ENCODE data around the gene NAIF1.
"Not testable (repeated sequence)": the region's sequence is repeated elsewhere in the genome, so short reads cannot be mapped to it uniquely, and the experiment has no call there.

NAIF1 gene, protein sequence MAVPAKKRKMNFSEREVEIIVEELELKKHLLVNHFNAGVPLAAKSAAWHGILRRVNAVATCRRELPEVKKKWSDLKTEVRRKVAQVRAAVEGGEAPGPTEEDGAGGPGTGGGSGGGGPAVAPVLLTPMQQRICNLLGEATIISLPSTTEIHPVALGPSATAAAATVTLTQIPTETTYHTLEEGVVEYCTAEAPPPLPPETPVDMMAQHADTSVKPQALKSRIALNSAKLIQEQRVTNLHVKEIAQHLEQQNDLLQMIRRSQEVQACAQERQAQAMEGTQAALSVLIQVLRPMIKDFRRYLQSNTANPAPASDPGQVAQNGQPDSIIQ

DNA sequence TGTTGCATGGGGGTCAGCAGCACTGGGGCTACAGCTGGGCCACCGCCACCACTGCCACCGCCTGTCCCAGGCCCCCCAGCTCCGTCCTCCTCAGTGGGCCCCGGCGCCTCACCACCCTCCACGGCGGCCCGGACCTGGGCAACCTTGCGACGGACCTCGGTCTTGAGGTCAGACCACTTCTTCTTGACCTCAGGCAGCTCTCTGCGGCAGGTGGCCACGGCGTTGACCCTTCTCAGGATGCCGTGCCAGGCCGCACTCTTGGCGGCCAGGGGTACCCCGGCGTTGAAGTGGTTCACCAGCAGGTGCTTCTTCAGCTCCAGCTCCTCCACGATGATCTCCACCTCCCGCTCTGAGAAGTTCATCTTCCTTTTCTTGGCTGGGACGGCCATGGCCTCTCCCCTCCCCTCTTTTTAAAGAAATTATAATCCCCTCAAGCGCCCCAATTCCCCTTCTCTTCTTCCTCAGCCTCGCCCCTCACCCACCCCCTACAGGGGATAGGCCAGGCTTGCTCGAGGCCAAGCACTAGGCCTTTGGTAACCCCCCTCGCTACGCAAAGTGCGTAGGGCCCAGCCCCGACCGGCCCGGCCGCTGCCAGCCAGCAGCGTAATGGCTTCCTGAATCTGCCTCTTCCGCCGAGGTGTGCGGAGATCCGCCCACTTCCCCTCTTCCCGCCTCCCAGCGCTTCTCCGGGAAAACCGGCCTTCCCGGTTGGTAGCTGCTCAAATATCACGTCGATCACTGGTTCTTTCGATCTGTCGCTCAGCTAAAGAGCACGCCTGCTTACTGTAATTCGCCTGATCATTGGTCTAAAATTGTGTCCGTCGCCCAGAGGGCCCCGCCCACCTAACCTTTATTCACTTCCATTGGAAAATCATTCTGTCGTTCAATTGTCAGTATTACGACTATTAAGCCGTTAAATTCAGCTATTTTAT, at the start of gene NAIF1:
NAIF1 (minus strand) TSS at position 608 of the 932 bp plus-strand sequence; CDS start at position 389, 219 bp downstream.
- DNase-seq, result peak; percentile 99

DNA sequence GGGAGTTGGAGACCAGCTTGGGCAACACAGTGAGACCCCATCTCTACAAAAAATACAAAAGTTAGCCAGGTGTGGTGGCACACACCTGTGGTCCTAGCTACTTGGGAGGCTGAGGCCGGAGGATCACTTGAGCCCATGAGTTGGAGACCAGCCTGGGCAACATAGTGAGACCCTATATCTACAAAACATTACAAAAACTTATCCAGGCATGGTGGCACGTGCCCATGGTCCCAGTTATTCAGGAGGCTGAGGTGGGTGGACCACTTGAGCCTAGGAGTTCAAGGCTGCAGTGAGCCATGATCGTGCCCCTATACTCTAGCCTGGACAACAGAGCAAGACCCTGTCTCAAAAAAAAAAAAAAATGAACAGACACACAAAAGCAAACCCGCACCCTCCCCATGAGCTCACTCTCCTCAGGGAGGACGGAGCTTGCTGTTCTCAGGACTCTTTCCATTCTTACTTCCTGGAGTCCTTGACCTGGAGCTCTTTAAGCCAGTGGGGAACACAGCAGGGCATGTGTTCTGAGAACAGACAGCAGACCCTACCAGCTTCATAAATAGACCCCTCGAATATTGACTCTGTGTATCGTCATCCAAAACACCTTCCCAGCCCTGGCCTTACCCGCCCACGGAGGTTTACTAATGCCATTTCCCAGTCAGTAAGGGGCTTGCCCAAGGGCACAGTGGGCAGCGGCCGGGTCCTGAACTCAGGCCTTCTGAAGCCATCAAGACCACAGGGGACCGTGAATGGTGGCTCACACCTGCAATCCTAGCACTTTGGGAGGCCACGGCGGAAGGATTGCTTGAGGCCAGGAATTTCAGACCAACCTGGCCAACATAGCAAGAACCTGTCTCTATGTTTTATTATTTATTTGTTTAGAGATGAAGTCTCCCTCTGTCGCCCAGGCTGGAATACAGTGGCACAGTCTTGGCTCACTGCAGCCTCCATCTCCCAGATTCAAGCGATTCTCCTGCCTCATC, 49.3 kb upstream of the NAIF1 start:
- DNase-seq, result no peak

DNA sequence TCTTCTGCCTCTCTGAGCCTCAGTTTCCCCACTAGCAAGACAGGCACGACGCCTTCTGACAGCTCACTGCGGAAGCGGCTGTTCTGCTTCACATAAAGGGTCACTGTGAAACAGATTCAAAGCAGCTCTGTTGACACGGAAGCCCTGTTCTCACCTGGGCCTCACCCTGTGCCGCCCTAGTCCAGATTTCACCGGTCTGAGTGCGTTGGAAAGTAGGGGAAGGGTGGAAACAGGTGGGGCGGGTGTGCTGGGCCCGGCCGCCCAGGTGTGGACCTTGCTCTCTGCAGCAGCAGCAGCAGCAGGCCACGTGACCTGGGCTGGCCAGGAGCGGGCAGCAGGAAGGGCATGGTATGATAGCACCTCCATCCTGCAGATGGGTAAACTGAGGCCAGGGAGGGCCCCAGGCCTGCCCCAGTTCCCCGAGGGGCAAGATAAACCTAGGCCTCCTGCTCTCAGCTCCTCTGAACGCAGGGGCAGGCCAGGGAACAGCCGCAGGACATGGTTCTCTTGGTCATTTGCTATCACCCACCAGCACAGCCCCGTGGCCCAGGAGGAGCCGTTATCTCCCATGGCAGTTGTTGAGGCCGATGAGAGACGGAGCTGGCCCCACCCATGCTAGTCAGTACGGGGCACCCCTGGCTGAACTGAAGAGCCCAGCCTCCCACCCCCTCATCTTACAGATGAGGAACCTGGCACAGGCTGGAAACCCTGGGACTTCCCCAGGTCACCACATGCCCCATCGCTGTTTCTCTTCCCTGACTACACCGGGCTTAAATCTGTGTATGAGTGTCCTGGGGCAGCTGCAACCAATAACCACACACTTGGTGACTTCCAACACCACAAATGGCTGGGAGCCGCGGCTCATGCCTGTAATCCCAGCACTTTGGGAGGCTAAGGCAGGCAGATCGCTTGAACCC, 48.3 kb upstream of the NAIF1 start:
- DNase-seq, result no peak

DNA sequence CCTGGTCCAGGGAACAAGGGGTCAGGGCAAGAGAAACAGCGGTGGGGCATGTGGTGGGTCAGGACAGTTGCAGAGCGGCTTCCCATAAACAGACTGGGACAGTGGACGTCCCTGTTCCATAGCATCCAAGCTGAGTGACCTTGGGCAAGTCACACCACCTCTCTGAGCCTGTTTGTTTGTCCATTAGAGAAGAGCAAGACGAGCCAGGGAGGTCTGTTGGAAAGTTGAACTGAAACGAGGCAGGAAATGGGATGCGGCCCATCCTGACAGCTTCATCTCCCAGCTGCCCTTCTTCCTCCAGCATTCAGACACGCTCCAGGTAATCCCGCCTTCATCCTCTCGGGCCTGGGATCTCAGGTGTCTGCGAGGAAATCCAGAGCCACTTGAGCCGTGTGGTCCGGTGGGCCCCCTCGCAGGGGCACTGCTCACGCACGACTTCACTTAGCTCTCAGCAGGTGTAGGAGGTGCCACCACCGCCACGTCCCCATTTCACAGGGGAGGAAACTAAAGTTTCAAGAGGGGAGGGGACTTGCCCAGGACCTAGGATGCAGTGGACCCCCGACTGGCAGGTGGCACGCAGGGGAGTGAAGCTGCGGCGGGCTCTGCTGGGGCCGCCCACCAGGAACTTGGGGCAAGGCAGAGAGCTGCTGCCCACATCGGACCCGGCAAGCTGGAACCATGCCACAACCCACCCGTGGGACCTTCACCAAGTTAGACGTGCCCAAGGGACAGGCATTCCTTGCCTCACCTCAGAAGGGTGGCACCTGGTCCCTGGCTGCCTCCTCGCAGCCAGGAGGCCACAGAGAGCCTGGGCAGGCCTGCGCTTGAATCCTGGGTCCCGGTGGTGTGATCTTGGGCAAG, 47.4 kb upstream of the NAIF1 start:
- no peak for DNase-seq

DNA sequence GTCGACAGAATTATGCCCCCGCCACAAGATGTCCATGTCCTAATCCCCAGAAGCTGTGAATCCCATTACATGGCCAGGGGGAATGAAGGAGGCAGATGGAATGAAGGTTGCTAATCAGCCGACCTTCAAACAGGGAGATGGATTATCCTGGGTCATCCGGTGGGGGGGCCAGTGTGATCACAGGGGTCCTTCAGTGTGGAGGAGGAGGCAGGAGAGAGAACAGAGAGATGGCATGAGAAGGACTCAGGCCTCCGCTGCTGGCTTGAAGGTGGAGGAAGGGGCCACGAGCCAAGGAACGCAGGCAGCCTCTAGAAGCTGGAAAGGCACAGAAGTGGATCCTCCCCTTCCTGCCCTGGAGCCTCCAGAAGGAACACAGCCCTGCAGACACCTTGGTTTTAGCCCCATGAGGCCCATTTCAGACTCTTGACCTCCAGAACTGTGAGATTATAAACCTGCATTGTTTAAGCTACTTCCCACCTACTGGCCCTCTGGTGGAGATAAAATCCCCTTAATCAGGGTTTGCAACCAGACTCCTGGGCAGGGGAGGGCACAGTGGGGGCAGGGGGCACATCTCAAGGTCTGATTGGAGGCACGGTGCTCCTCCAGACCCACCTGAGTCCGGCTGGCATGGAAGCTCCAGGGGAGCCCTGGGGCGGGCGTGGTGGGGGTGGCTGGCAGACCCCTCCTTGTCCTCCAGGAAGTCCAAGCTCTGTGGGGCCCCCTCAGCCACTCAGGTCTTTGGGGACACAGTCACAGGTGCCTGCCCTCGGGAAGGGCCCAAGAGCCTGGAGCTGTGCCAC, 46.6 kb upstream of the NAIF1 start:
- no peak for DNase-seq

DNA sequence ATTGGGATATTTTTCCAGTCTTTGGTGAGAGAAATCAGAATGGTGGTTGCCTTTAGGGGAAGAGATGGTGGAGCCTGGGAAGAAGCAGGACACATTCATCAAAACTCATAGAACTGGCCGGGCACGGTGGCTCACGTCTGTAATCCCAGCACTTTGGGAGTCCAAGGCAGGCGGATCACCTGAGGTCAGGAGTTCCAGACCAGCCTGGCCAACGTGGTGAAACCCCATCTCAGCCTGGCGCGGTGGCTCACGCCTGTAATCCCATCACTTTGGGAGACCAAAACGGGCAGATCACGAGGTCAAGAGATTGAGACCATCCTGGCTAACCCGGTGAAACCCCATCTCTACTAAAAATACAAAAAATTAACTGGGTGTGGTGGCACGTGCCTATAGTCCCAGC, 44.6 kb upstream of the NAIF1 start:
- not testable (repeated sequence) for DNase-seq

DNA sequence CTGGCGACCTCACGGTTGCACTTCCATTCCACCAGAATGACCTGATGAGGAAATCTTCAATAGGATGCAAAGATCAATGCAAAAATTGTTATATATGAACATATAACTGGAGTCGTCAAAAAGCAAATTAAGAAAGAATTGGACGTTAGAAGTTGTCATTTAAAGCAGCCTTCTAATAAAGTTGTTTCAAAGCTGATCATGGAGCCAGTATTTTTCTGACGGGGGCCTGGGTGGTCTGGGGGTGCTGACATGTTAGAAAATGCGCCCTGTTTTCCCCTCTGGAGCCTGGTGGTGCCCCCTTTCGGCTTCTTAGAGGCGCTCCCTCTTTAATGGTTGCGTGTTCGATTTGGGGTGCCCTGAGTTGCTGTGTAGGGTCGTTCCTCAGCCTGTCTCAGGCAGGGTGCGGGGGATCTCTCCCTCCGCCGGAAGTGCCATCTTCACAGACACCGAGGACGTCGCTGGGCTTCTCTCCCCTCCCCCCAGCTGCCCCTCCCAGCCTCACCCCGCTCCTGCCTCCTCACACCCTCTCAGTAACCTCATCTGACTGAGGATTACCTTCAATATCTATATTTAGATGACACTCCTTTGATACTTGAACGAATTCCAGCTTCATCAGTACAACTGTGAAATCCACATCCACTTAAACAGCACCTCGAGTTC, 42.1 kb upstream of the NAIF1 start:
- DNase-seq, result no peak

DNA sequence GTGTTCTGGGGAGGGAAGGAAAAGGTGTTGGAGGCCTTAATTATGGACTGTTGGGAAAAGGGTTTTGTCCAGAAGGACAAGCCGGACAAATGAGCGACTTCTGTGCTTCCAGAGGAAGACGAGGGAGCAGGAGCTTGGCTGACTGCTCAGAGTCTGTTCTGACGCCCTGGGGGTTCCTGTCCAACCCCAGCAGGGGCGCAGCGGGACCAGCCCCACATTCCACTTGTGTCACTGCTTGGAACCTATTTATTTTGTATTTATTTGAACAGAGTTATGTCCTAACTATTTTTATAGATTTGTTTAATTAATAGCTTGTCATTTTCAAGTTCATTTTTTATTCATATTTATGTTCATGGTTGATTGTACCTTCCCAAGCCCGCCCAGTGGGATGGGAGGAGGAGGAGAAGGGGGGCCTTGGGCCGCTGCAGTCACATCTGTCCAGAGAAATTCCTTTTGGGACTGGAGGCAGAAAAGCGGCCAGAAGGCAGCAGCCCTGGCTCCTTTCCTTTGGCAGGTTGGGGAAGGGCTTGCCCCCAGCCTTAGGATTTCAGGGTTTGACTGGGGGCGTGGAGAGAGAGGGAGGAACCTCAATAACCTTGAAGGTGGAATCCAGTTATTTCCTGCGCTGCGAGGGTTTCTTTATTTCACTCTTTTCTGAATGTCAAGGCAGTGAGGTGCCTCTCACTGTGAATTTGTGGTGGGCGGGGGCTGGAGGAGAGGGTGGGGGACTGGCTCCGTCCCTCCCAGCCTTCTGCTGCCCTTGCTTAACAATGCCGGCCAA, 41.3 kb upstream of the NAIF1 start:
- no peak for DNase-seq

DNA sequence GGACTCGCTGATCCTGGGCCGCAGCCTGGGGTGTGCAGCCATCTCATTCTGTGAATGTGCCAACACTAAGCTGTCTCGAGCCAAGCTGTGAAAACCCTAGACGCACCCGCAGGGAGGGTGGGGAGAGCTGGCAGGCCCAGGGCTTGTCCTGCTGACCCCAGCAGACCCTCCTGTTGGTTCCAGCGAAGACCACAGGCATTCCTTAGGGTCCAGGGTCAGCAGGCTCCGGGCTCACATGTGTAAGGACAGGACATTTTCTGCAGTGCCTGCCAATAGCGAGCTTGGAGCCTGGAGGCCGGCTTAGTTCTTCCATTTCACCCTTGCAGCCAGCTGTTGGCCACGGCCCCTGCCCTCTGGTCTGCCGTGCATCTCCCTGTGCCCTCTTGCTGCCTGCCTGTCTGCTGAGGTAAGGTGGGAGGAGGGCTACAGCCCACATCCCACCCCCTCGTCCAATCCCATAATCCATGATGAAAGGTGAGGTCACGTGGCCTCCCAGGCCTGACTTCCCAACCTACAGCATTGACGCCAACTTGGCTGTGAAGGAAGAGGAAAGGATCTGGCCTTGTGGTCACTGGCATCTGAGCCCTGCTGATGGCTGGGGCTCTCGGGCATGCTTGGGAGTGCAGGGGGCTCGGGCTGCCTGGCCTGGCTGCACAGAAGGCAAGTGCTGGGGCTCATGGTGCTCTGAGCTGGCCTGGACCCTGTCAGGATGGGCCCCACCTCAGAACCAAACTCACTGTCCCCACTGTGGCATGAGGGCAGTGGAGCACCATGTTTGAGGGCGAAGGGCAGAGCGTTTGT, 40.5 kb upstream of the NAIF1 start:
- no peak for DNase-seq

DNA sequence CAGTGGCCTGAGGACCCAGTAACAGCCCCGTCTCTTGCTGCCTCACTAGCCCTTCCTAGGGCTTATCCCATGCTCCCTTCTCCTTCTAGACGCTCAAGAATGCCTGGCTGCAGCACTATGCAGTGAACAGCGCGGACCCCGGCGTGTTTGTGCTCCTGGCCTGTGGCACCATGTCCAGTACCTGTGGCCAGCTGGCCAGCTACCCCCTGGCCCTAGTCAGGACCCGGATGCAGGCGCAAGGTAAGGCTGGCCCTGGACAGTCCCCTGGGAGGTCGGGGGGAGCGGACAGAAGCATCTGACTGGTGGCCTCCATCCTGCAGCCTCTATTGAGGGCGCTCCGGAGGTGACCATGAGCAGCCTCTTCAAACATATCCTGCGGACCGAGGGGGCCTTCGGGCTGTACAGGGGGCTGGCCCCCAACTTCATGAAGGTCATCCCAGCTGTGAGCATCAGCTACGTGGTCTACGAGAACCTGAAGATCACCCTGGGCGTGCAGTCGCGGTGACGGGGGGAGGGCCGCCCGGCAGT, 39.9 kb upstream of the NAIF1 start:
- no peak for DNase-seq

DNA sequence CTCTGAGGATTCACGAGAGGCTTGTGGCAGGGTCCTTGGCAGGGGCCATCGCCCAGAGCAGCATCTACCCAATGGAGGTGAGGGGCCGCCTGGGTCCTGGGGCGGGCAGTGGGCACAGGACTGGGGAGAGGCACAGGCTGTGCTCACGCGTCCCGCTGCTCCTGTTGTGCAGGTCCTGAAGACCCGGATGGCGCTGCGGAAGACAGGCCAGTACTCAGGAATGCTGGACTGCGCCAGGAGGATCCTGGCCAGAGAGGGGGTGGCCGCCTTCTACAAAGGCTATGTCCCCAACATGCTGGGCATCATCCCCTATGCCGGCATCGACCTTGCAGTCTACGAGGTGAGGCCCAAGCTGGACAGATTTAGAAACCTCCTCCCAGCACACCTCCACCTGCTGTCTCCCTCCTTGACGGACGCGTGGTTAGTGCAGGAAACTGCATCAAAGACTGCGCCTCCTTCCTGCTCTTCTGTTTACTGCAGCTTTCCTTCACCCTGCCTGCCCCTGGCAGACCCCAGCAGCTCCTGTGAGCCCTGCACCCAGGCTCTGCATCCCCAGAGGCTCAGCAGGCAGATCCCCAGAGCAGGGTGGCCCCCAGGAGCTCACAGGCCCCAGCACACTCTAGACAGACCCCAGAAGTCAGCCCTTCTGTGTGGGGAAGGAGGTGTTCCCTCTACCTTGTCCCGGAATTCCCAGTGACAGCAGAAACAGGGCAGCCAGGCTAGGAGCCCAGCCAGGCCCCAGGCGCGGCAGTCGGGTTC, 39.2 kb upstream of the NAIF1 start:
- DNase-seq, result no peak

DNA sequence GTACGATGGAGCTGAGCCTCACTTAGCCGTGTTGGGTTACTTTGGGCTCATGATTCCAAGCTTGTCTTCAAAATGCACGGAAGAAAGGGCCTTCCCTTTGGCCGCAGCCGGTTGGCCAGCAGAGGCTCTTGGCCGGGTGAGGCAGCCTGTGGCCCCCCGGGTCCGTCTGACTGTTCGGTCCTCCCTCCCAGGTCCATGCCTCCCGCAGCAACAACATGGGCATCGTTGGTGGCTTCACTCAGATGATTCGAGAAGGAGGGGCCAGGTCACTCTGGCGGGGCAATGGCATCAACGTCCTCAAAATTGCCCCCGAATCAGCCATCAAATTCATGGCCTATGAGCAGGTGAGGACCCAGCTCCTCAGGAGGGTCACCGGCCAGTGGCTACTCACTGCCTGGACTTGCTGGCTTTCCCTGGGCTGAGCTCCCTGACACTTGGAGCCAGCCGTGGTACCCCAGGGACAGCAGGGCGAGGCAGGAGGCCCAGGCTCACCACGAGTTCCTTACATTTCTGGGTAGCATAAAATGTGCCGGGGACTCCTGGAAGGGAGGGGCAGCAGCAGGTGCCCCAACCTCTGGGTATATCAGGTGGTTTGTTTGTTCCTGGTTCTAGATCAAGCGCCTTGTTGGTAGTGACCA, 38.5 kb upstream of the NAIF1 start:
- no peak for DNase-seq

DNA sequence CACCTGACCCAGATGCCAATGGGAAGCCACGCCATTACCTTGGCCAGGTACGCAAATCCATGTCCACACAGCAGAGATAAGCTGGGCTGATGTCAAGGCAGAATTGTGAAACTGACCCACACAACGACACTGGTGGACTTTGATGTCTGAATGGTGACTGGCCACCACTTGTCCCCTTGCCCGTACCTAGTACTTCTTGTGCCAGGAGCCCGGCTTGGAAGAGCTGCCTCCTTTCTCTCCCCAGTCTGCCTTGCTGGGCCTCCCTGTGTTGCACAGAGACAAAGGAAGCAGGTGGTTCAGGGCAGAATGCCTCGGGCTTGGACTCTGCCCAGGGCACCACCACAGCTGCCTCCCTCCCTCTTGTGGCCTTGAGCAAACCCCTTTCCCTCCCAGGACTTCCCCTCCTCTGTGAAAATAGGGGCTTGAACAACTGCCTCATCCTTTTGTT, 37.1 kb upstream of the NAIF1 start:
- no peak for DNase-seq

DNA sequence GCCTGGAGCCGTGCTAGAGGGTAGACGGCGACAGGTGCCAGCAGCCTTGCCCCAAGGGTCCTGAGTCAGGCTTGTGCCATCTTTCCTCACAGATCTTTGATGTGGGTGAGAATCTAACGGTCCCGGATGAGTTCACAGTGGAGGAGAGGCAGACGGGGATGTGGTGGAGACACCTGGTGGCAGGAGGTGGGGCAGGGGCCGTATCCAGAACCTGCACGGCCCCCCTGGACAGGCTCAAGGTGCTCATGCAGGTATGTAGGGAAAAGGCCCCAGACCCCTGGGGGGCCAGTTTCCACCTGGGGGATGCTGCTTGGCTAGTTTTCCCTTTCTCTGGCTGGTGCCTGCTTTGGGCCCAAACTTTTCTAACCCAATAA, 36.5 kb upstream of the NAIF1 start:
- peak; percentile 31 for DNase-seq

DNA sequence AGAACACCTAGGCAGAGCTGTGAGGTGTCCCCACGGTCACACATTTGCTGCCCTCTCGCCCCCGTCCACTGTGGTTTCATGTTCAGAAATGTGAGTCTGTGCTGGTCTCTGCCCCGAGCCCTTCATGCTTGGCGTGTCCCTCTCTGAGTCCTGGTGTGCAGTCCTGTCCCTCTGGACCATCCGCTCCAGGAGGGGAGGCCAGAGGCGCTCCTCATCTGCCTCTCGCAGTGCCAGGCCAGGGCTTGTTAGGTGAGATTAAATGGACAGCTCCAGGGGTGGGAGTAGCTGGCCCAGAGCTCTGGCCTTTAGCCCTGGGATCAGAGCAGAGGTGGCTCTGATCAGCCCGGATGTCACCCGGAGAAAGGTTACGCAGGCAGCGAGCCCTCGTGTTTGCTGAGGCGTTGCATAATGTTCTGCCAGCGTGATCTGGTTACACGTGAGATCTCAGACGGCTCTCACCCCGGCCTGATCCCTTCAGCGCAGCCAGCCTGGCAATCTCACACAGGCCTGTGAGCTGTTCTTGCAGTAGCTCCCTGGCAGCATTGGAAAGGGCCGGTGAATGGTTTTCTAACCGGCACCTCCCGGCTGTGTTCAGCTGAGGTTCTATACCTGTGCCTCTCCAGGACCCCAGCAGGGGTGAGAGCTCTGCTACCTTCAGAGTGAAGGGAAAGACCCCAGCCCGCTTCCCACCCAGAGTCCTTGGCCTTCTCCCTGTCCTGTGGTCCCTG, 35.9 kb upstream of the NAIF1 start:
- DNase-seq, result peak; percentile 39
